NK-92 (cell line): ENCODE results near the gene AFAP1.

Experiments used
- DNase-seq: peaks from one replicate; lab custom pipeline; 2025; ENCODE audit not compliant: unreplicated experiment; lab: John Stamatoyannopoulos, UW

The AFAP1 gene

DNA sequence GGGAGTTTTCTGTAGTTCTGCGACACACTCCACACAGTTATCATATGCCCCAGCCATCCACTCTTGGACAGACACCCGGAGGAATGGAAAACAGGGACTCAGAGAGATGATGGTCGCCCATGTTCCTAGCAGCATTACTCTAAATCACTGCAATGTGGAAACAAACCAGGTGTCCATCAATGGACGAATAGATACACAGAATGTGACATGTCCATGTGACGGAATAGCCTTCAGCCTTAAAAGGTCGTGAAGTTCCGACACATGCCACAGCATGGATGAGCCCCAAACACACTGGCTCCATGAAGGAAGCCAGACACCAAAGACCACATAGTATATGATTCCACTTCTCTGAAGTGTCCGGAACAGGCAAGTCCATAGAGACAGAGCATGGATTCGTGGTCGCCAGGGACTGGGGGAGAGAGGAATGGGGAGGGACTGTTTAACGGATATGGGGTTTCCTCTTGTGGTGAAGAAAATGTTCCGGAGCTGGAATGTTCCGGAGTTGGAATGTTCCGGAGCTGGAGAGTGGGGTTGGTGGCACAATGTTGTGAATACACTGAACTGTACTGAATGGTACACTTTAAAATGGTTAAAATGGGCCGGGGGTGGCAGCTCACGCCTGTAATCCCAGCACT lies 28.7 kb upstream of the AFAP1 start:
- no peak for DNase-seq

DNA sequence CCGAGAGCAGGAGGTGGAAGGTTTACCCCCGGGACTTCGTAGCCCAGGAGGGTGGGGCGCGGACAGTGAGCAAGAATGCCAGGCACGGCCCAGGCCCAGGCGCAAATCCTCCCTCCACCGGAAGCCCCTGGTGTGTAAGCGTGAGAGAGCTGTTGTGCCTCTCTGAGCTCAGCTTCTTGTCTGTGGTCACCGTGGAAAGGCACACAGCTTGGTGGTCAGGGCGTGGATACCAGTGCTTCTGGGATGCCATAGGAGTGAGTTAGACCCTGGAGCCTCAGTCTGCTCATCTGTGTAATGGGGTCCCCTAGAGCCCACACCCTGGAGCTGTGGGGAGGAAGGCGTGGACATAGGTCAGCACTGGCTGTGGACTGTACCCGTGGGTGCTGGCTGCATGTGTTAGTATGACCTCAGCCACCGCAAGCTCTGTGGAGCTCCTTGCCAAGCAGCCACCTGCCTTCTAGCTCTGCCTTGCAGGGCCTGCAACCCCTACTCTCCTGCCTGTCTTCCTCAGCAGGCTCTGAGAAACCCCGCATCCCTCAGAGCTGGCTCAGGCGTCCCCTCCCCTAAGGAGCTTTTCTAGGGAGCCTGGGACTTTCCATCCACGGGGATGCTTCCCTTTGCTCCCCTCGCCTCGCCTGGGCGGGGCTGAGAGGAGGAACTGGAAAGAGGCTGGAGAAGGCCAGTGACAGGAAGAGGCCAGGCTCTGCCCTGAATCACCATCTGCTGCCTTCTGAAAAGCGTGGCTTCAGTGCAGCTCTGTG lies 28.0 kb upstream of the AFAP1 start:
- DNase-seq, result no peak

DNA sequence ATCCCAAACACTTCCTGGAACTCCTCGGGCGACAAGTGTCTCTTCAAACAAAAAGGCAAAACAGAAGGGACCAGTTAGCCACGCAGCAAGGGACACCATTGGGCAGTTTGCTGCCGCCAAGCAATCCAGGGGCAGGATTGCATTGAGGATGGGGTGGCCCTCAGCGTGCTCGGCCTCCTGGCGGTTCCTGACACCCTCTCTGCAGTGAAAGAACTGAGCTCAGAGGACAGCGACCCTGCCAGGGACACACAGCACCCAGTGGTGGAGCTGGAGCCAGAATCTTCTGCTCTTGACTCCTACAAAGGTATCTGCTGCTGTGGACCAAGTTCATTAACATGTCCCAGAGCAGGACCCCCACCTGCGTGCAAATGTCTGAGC lies 27.4 kb upstream of the AFAP1 start:
- DNase-seq, result no peak

DNA sequence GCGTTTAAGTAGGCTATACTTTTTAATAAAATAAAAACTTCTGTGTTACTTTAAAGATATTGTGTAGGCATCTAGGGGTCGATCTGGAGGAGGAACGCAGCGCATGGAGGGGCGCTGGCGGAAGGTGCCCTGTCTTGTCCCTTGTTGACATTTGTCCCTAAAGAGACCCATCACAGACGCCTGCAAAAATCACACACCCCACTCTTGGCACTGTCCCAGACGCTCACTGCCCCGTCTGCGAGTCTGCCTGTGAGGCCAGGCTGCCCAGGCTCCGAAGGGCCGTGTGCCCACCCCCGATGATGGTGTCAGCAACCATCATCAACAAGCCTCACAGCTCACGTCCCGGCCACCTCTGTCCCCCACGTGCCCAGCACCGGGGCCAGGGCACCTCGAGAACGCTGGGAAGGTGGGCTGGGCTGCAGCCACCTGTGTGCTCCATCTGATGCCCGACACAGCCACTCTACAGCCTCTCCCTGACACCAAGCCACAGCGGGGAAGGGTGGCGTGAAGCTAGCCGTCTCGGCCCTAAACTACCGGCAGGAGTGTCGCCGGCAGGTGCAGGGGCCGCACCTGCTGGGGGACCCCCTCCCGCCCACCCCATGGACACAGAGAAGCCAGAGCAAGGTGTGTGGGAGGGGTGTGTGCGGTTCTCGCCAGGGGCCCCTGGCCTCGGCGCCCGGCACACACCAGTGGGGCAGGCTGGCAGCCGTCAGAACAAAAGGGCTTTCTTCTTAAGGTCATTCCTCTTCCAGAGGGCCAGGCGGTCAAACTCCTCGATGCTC lies 26.8 kb upstream of the AFAP1 start:
- no peak for DNase-seq

DNA sequence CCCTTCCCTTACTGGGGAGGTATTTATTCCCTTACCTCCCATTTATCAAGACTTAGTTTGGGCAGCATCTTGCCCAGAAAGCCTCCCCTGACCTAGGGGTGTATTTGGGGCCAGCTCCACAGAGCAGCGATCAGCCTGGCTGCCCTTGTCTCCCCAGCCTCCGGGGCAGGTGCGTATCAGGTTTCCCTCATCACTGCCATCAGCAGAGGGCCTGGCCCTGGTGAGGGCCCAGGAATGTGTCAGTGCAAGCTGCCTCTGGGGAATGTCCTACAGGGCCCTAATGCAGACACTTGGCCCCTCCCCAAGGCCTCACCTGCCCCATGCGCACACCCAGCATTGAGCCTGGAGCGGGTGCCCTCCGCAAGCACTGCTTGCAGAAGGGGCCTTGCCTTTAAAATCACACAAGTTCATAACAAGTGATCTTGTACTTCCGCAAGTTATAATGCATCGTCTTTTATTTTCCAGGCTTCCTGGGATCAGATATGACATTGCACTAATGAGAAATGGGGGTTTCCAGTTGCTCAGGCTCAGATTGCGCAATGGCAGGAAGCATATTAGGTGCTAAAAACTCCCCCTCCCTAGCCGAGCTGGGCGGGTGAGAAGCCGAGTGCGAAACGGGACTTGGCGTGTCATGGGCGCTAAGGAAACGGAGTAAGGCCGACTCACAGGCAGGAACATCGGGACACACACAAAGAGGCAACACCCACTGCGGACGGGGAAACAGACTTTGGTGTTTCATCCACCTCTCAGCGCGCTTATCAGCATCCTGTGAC lies 25.4 kb upstream of the AFAP1 start:
- DNase-seq, result no peak

DNA sequence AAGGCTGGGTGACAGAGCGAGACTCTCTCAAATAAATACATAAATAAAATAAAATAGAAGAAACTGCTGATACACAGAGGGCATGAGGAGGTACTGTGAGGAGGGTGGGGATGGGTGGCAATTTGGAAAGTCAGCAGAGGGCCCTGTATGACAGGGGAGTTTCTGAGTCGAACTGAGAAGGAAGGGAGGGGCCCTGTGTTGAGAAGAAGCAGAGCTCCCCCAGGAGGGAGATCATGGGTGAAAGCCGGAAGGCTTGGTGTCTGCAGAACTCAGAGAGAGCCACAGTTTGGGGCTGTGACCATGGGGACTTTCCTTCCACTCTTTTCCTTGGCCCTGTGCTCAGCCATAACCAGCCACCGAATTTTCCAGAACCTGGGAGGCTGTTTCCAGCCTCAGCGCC lies 24.8 kb upstream of the AFAP1 start:
- DNase-seq, result no peak

DNA sequence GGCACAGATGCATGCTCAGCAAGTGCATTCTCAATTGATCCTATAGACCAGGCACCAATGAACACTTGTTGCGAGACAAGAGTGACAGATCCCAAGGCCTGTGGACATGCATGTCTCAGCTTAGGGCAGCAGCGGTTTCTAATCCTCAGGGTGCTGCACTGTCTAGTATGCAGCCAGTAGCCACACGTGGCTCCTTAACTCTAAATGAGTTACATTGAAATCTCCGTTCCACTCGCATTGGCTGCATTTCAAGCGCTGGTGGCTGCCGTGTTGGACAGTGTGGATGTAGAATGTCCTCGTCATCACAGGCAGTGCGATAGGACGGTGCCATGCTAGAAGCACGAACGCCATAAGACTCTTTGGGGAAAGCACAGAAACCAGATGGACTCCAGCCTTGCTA lies 24.0 kb upstream of the AFAP1 start:
- DNase-seq, result no peak

DNA sequence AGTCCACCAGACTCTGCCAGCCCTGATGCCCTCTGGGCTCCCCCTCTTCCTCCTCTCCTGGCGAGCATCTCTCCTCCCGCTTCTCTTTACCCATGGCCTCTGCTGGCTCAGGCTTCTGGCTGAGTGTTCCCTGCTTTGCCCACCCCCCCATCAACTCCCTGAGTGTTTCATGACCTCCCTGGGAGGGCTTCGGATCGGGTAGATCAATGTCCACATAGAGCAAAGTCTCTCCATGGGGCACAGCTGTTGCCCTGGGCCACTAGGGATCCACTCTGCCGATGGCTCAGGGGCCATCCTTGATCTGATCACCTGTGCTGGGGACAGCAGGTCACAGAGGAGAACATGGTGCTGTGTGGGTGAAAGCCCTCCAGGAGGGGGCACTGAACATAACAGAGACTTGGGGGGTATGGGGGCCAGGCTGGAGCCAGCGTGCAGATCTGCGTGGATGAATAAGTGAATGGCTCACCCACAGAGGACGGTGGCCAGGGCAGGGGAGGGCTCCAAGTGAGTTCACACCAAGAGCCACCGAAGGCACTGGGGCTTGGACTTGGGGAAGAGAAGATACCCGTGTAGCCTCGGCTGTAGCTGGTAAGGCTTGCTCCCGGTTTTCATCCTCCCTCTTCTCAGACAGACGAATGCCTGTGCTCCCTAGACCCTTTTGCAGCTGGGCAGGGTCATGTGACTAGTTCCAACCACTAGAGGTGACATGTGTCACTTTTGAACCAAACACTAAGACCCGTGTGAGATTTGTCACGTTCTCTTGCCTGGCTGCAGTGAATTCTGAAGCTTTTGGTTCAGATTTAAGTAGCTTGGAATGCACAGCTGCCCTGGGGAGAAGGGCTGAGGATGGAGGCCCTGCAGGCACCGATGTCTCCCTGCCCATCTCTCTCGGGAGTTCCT lies 23.2 kb upstream of the AFAP1 start:
- DNase-seq, result no peak

DNA sequence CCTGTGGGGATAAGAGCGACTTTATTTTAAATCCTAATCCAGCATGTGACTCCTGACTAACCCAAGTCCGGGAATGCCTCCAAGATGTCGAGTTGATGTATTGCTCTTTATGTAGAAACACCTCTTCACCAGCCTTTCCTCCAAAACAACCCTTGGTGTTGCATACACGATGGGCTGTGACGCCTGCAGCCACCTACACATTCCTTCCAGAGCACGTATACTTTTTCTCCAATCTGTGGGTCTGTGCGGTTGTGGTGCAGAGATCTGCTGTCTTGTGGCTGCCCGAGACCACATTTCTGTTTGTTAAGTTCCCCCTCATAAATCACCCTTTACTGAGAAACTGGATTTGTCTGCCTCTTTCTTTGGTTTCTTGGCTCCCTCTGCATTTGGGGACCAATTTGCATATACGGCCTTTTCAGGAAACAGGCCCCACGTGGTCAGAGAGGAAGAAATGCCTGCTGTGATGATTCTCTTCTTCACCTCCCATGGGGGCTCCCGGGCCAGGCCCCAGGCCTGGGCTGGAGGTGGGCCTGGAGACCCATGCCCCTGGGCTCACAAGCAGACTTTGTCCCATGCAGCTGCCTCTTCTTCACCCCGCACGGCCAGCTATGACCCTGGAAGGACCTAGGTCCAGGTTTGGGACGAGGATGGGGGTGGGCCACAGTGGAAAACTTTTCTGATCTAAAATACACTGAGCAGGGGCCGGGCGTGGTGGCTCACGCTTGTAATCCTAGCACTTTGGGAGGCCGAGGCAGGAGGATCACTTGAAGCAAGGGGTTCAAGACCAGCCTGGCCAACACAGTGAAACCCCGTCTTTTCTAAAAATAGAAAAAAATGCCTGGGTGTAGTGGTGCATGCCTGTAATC lies 21.4 kb upstream of the AFAP1 start:
- DNase-seq, result no peak

DNA sequence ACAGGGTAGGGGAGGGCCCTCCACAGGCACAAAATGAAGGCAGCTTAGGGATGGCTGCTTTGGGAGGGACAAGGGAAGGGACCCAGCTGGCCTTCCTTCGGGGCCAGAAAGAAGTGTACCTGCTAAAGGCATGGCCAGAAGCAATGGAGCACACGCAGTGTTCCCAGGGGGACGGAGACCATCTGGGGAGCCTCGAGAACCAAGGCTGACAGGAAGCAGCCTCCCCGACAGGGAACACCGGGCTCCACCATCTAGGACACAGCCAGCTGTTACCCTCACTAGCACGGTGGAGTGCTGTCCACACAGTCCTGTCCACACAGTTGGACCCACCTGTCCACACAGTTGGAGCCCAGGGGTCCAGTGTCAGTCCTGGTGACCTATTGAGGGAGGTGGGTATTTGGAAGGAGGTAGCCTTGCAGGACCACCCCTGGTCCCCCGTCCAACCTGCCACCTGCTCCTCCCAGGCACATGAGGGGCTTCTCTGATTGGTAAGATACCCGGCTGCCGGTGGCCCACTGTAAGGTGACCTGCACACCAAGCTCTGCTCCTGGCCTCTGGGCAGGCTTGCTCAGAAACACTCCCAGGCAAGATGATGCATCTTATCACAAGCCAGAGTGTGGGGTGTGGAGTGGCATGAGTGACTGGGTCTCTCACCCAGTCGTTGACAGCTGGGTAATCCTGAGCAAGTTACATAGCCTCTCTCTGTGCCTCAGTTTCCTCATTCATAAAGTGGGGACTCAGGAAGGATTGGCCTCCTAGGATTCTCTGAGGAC lies 20.5 kb upstream of the AFAP1 start:
- no peak for DNase-seq

DNA sequence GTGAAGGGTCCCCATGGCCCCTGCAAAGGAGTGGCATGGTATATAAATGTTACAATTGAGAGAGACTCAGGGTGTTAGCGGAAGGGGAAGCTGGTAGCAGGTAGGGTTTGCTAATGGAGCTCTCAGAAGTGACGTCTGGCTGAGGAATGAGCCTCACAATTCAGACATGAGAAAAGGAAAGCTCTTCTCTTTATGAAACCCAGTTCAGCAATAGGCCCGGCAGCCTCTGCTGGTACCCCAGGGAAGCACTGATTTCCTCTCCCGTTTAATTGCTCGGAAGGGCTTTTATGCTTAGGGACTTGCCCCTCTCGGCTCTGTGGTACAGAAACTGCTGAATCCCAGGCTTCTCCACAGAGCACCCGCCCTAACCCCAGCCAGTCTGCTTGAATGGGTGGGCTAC lies 19.4 kb upstream of the AFAP1 start:
- DNase-seq, result no peak

DNA sequence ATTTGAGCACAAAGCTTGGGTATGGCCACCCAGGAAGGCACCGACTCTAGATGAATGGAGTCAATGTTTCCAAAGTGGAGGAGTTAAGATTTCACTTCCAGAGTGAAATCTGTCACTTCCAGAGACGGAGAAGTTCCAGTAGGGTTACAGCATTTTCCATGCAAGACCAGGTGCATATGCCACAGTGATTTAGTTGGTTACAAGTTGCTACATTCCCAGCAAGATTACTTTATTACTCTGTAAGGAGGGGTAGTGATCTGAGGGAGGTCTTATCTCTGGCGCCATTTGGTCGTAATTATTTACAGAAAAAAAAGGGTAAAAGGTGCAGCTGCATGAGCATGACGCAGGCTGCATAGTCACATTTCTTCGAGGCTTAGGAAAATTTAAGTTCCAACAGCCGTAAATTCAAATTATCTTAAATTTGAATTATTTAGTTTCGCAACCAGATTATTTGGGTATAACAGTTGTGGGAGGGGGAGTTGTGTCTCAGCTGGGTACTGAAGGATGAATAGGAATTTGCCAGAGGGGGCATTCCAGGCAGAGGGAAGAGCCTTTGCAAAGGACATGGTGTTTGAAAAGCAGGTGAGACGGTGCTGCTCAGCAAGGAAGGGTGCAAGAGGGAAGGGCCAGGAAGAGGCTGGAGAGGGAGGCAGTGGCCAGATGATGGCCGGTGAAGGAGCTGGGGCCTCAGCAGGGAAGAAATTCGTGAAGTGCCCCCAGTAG lies 17.4 kb upstream of the AFAP1 start:
- DNase-seq, result no peak

DNA sequence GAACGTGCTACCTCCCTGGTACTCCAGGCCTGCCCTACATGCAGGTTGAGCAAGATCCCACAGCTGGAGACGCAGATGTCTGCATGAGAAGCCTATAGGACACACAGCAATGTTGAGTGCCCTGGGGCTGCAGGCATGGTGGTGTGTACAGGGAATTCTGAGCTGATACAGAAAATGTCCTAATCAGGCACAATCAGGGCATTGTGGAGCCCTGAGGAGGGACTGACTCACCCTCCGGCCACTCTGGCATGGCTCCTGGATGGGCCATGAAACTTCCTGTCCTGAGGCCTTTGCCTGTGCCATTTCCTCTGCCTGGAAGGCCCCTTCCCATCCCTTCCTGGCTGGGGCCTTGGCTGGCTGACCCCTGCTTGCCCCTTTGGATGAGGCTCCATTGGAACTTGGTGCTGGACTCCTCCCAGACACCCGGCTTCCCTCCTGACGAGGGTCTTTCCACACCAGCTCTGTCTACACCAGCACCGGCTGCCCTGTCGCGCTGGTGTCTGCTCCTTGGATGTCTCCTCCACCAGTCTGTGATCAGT lies 16.7 kb upstream of the AFAP1 start:
- no peak for DNase-seq

DNA sequence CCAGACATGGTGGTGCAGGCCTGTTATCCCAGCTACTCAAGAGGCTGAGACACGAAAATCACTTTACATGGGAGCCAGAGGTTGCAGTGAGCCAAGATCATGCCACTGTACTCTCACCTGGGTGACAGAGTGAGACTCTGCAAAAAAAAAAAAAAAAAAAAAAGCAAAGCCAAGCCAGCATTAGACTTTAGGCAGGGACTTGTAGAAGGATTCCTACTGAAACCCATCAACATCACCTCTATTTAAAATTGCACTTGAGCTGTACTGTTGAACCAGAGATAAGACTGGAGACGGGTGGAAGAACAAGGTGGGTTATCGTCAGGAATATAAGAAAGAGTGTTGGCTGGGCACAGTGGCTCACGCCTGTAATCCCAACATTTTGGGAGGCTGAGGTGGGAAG lies 15.7 kb upstream of the AFAP1 start:
- no peak for DNase-seq

DNA sequence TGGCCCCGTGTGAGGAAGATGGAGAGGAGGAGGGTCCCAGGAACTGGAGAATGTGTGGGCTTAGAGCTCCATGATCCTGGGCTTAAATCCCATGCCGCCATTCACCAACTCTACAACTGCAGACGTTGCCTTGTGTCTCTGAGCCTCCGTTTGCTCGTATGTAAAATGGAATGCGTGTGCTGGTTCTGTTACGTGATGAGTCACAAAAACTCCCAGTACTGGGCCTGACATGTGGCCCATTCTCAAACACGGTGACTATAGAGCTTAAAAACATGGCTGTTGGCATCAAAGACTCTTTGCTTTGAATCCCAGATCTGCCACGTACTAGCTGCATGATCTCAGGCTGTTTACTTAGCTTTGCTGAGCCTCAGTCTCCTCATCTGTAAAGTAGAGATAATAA lies 13.0 kb upstream of the AFAP1 start:
- DNase-seq, result no peak

DNA sequence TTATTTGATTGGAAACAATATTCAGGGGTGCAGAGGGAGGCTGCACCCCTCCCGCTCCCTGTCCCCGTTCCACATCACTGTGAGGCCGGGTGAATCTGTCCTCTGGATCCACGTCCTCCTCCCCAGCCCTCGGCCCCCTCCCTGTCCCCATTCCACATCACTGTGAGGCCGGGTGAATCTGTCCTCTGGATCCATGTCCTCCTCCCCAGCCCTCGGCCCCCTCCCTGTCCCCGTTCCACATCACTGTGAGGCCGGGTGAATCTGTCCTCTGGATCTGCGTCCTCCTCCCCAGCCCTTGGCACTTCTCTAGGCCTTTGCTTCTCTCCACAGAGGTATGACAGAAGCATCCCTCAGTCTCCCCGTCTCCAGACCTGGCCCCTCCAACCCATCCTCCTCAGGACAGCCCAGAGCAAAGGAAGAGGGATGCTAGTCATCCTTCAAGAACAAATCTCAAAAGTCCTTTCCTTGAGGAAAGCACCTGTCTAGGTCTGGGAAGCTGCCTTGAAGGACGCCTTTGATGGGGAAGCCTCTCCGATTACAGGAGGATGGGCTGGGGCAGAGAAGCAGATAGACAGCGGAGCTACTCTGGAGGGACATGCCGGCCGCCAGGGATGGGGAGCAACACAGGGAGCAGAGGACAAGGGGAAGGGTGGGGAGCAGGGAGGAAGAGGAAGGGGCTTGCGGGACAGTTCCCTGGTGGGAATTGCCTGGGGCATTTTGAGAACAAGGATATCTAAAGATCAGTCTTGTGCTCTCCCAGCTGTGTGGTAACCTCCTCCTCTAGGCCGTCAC lies 10.8 kb upstream of the AFAP1 start:
- no peak for DNase-seq

DNA sequence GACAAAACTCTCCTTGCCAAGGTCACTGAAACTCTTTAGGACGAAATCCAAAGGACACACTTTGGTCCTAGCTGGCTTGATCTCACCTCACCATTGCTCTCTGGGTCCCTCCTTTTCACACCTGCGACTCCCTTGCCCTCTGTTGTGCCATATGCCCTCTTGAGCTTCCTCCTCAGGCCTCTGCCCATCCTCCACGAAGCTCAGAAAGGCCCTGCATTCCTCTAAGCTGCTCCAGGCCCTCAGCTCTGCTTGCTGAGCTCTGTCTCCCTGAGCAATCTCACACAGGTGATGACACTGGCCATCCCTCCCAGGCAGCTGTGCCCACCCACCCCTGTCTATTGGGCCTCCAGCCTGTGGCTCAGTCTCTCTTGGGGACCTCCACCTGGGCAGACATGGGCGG lies 10.1 kb upstream of the AFAP1 start:
- DNase-seq, result no peak
